ENCODE measurements around the gene CFAP61. TPM values are rescaled to one million over a fixed set of nuclear protein-coding genes. Genes with fewer than 3 reads are reported as not detected.

The CFAP61 gene
- total and polyA plus RNA-seq, 9 of the 15 experiments (the other 6 are each of a cell fraction or from before 2014, with no cell fraction given), result 0.11 TPM; not detected in 8

DNA sequence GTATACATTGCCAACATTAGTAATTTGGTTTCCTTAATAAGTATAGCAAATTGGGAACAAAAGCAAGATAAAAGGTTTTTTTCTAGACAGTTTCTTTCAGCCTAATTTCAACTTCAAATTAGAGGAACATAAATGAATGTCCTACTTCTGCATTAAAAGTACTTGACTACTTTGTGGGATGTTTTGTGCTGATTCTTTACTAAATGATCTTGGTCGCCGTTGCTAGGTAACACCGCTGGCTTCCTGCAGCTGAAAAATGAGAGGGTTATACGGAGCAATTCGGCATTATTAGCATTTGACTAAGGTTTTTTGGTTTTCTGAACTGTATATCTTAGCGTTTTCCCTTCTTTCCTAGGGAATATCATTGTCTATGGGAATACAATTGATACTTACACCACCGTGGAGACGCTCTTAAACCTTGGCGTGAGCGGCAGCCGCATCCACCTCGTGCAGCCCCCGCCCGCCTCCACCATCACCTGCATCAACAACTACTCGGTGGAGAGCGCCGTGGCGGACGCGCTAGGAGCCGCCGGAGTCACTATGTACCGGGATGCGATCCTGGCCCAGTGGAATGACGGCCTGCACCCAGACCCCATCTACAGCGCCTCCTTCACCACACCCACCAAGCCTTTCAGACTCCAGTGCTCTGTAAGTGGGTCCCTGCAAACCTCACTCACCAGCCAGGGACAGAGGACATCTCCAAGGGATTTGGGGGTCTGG is 224.6 kb downstream of the CFAP61 start:
- no peak overlapping the region for H3K4me2 ChIP-seq (ENCODE audit: insufficient read depth, low read length)
- no peaks in the 10 kb centered on the region for H3K4me1 ChIP-seq (replicated peaks in 1 of 2; ENCODE audit: control insufficient read depth in 2 of 2, insufficient read depth in 2 of 2, low read length in 2 of 2)
- in situ Hi-C loops (cut with MboI) (no loop called here), intact Hi-C loops (cut with micrococcal nuclease) (no loop called here)
- peaks cover 0 to 5% of the 10 kb centered on the region in 2 experiments; a peak in 1 of 5 replicates for H3K27me3 ChIP-seq (ENCODE audit: control insufficient read depth in 2 of 2, insufficient read depth in 2 of 2, low read length in 2 of 2)
- H3K9me1 ChIP-seq (ENCODE audit: control insufficient read depth, insufficient read depth, low read length), result no peaks in the 10 kb centered on the region
- no TSS peak for BruUV-seq (replicated peaks)
- no peak overlapping the region for H3K9ac ChIP-seq (ENCODE audit: insufficient read depth in 1 of 2, low read depth in 2 of 2, low read length in 2 of 2)
- no peak overlapping the region for H3K27ac ChIP-seq (ENCODE audit: extremely low read depth, low read depth, low read length)
- TF ChIP-seq PRMT5 (CRISPR knock-in tag; IDR thresholded peaks at IDR 0.05), result no peak
- TF ChIP-seq TAL1 (IDR thresholded peaks at IDR 0.05), result no peak
- no peak for TF ChIP-seq SNIP1 (IDR thresholded peaks at IDR 0.05; ENCODE audit: low read depth)
- TF ChIP-seq, protein P1, sequence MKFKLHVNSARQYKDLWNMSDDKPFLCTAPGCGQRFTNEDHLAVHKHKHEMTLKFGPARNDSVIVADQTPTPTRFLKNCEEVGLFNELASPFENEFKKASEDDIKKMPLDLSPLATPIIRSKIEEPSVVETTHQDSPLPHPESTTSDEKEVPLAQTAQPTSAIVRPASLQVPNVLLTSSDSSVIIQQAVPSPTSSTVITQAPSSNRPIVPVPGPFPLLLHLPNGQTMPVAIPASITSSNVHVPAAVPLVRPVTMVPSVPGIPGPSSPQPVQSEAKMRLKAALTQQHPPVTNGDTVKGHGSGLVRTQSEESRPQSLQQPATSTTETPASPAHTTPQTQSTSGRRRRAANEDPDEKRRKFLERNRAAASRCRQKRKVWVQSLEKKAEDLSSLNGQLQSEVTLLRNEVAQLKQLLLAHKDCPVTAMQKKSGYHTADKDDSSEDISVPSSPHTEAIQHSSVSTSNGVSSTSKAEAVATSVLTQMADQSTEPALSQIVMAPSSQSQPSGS (CRISPR knock-in tag; IDR thresholded peaks at IDR 0.05), result no peak
- TF ChIP-seq RFX1 (IDR thresholded peaks at IDR 0.05), result peak; percentile 55
- no peak for TF ChIP-seq ZNF79 (CRISPR knock-in tag; IDR thresholded peaks at IDR 0.05; ENCODE audit: low read depth)
- H3K4me3 ChIP-seq, result no peak overlapping the region
- H3K79me2 ChIP-seq (ENCODE audit: control insufficient read depth, insufficient read depth, low read length), result no peaks in the 10 kb centered on the region
- no peak for DNase-seq (ENCODE audit: extremely low read depth in 1 of 4, low spot score in 3 of 4)
- no peak for FAIRE-seq
- no peaks in the 10 kb centered on the region for H3K36me3 ChIP-seq (ENCODE audit: control insufficient read depth, insufficient read depth, low read length)
- H2AFZ ChIP-seq (ENCODE audit: low read depth, low read length), result no peak overlapping the region
- 2% methylated on average over 8 of the region's 26 CpGs for WGBS (ENCODE audit: insufficient coverage, low coverage, missing lambda C conversion rate)
- CTCF ChIA-PET (ENCODE audit: low intra/inter-chr PET ratio), result no interaction called here
- POLR2A ChIA-PET, result no interaction called here
- no peaks in the 10 kb centered on the region for H3K9me3 ChIP-seq (replicated peaks; ENCODE audit: control insufficient read depth, insufficient read depth, low read depth, low read length)
- H4K20me1 ChIP-seq (replicated peaks; ENCODE audit: control insufficient read depth, insufficient read depth, low read length), result no peaks in the 10 kb centered on the region
- ATAC-seq, result no peak
